ENCODE results near the gene DHCR7. TPM values are rescaled to one million over a fixed set of nuclear protein-coding genes. Genes with fewer than 3 reads are reported as not detected.

The DHCR7 gene
- total and polyA plus RNA-seq, 9 donors, result 25.3 to 264 (median 51.1) TPM

GRCh38 chr11:71491940-71492339 is 43.7 kb upstream of the DHCR7 start:
- intact Hi-C loops (cut with DNase I), result no loop called here
- no peak overlapping the region for H3K27ac ChIP-seq
- no peak for TF ChIP-seq POLR2A (IDR thresholded peaks at IDR 0.05)
- no peak for TF ChIP-seq EP300 (IDR thresholded peaks at IDR 0.05)
- TF ChIP-seq CTCF (IDR thresholded peaks at IDR 0.05), result no peak
- H3K9me3 ChIP-seq, result no peaks in the 10 kb centered on the region
- peaks cover 13% of the 10 kb centered on the region for H3K4me1 ChIP-seq (ENCODE audit: insufficient read depth)
- WGBS, 3 donors, result 88 to 94% (median 90%) methylated on average over 9 of the region's 9 CpGs
- DNase-seq, result no peak
- no peak overlapping the region for H3K4me3 ChIP-seq
- no peaks in the 10 kb centered on the region for H3K27me3 ChIP-seq
- H3K36me3 ChIP-seq, result no peaks in the 10 kb centered on the region

- 92 to 94% (median 93%) methylated on average over 19 of the region's 19 CpGs for WGBS, 3 donors
- intact Hi-C loops (cut with DNase I), result no loop called here
- no peak for DNase-seq
Observed at GRCh38 chr11:71491531-71491930, 43.3 kb upstream of the DHCR7 start.

GRCh38 chr11:71490731-71491390 is 42.7 kb upstream of the DHCR7 start:
- Histone ChIP-seq H3K4me1 (ENCODE audit: insufficient read depth) (peaks cover 13% of the 10 kb centered on the region), H3K4me3 (no peak overlapping the region), H3K27ac (no peak overlapping the region), H3K36me3 (no peaks in the 10 kb centered on the region), H3K9me3 (no peaks in the 10 kb centered on the region), H3K27me3 (no peaks in the 10 kb centered on the region)
- TF ChIP-seq POLR2A (IDR thresholded peaks at IDR 0.05) (no peak), EP300 (IDR thresholded peaks at IDR 0.05) (no peak), CTCF (IDR thresholded peaks at IDR 0.05) (no peak)
- 94 to 95% (median 94%) methylated on average over 28 of the region's 28 CpGs for WGBS, 3 donors
- DNase-seq, result no peak
- intact Hi-C loops (cut with DNase I), result no loop called here

More at GRCh38 chr11:71491531-71491930, 43.3 kb upstream of the DHCR7 start:
- Histone ChIP-seq H3K9me3 (no peaks in the 10 kb centered on the region), H3K27ac (no peak overlapping the region), H3K36me3 (no peaks in the 10 kb centered on the region), H3K4me1 (ENCODE audit: insufficient read depth) (peaks cover 13% of the 10 kb centered on the region), H3K4me3 (no peak overlapping the region), H3K27me3 (no peaks in the 10 kb centered on the region)
- no peak for TF ChIP-seq CTCF (IDR thresholded peaks at IDR 0.05)
- TF ChIP-seq EP300 (IDR thresholded peaks at IDR 0.05), result no peak
- no peak for TF ChIP-seq POLR2A (IDR thresholded peaks at IDR 0.05)

- no peak for TF ChIP-seq CTCF (IDR thresholded peaks at IDR 0.05)
- no peak for TF ChIP-seq EP300 (IDR thresholded peaks at IDR 0.05)
- TF ChIP-seq POLR2A (IDR thresholded peaks at IDR 0.05), result no peak
- no peaks in the 10 kb centered on the region for H3K36me3 ChIP-seq
- no peak overlapping the region for H3K27ac ChIP-seq
- intact Hi-C loops (cut with DNase I), result no loop called here
- no peak for DNase-seq
- WGBS, 3 donors, result 93 to 95% (median 94%) methylated on average over 23 of the region's 23 CpGs
- no peaks in the 10 kb centered on the region for H3K9me3 ChIP-seq
- H3K4me1 ChIP-seq (ENCODE audit: insufficient read depth), result peaks cover 13% of the 10 kb centered on the region
- no peak overlapping the region for H3K4me3 ChIP-seq
- H3K27me3 ChIP-seq, result no peaks in the 10 kb centered on the region
Observed at GRCh38 chr11:71490044-71490730, 42.0 kb upstream of the DHCR7 start.

Data from ovary (tissue), 9 donors.